Measurements from ENCODE around the gene IFNLR1. TPM values are rescaled to one million over a fixed set of nuclear protein-coding genes. Genes with fewer than 3 reads are reported as not detected.

Gene IFNLR1
- total and polyA plus RNA-seq, 2 donors from 2014 or later = 1.6 to 4.8 TPM

DNA sequence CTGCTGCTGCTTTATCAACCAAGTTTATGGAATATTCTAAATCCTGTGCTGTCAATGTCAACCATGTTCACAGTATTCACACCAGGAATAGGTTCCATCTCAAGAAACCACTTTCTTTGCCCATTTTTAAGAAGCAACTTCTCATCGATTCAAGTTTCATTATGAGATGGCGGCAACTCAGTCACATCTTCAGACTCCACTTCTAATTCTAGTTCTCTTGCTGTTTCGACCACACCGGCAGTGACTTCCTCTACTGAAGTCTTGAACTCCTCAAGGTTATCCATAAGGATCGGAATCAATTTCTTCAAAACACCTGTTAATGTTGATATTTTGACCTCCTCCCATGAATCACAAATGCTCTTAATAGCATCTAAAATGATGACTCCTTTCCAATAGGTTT lies 39.7 kb upstream of the IFNLR1 start:
- no peak for FAIRE-seq
- Histone ChIP-seq H3K9me3 (ENCODE audit: control insufficient read depth in 2 of 3, insufficient read depth in 1 of 3, low read length in 3 of 3) (no peaks in the 10 kb centered on the region), H3K27me3 (ENCODE audit: control insufficient read depth, insufficient read depth, low read length) (no peaks in the 10 kb centered on the region), H3K4me1 (ENCODE audit: control insufficient read depth in 2 of 3, insufficient read depth in 2 of 3, low read depth in 1 of 3, low read length in 3 of 3) (no peaks in the 10 kb centered on the region), H3K9ac (ENCODE audit: low read length in 3 of 3) (no peak overlapping the region), H3K27ac (ENCODE audit: low read depth in 2 of 2, low read length in 2 of 2) (no peak overlapping the region), H3K36me3 (ENCODE audit: control insufficient read depth in 2 of 3, insufficient read depth in 3 of 3, low read length in 3 of 3) (no peaks in the 10 kb centered on the region), H3K4me3 (ENCODE audit: low read length in 3 of 3) (no peak overlapping the region)
- intact Hi-C loops (cut with DNase I) = no loop called here
- no peak for DNase-seq
- TF ChIP-seq, protein P1, sequence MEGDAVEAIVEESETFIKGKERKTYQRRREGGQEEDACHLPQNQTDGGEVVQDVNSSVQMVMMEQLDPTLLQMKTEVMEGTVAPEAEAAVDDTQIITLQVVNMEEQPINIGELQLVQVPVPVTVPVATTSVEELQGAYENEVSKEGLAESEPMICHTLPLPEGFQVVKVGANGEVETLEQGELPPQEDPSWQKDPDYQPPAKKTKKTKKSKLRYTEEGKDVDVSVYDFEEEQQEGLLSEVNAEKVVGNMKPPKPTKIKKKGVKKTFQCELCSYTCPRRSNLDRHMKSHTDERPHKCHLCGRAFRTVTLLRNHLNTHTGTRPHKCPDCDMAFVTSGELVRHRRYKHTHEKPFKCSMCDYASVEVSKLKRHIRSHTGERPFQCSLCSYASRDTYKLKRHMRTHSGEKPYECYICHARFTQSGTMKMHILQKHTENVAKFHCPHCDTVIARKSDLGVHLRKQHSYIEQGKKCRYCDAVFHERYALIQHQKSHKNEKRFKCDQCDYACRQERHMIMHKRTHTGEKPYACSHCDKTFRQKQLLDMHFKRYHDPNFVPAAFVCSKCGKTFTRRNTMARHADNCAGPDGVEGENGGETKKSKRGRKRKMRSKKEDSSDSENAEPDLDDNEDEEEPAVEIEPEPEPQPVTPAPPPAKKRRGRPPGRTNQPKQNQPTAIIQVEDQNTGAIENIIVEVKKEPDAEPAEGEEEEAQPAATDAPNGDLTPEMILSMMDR (IDR thresholded peaks at IDR 0.05; ENCODE audit: borderline replicate concordance, extremely low read depth, insufficient read depth) = no peak

DNA sequence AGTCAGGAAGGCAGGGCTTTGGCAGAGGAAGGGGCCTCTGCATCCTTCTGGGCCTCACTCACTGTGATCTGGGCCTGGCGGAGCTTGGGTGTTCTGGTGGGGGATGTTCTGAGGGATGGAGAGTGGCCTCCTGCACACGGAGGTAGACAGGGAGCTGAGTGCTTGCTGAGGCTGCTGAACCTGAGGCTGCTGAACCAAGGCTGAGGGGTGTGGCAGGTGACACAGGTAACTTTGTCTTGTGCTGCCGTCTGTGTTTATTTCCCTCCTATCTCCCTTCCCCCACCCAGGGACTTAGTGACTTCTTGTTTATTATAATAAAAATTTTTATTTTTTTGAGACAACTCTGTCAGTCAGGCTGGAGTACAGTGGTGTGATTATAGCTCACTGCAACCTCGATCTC lies 37.7 kb upstream of the IFNLR1 start:
- H3K9me3 ChIP-seq (ENCODE audit: control insufficient read depth in 2 of 3, insufficient read depth in 1 of 3, low read length in 3 of 3) = no peaks in the 10 kb centered on the region
- H3K4me1 ChIP-seq (ENCODE audit: control insufficient read depth in 2 of 3, insufficient read depth in 2 of 3, low read depth in 1 of 3, low read length in 3 of 3) = no peaks in the 10 kb centered on the region
- FAIRE-seq = no peak
- H3K27me3 ChIP-seq (ENCODE audit: control insufficient read depth, insufficient read depth, low read length) = no peaks in the 10 kb centered on the region
- no peak overlapping the region for H3K9ac ChIP-seq (ENCODE audit: low read length in 3 of 3)
- no peaks in the 10 kb centered on the region for H3K36me3 ChIP-seq (ENCODE audit: control insufficient read depth in 2 of 3, insufficient read depth in 3 of 3, low read length in 3 of 3)
- no peak for DNase-seq
- no peak overlapping the region for H3K4me3 ChIP-seq (ENCODE audit: low read length in 3 of 3)
- no peak overlapping the region for H3K27ac ChIP-seq (ENCODE audit: low read depth in 2 of 2, low read length in 2 of 2)
- TF ChIP-seq, protein P1 (IDR thresholded peaks at IDR 0.05; ENCODE audit: borderline replicate concordance, extremely low read depth, insufficient read depth) = no peak
- intact Hi-C loops (cut with DNase I) = no loop called here

DNA sequence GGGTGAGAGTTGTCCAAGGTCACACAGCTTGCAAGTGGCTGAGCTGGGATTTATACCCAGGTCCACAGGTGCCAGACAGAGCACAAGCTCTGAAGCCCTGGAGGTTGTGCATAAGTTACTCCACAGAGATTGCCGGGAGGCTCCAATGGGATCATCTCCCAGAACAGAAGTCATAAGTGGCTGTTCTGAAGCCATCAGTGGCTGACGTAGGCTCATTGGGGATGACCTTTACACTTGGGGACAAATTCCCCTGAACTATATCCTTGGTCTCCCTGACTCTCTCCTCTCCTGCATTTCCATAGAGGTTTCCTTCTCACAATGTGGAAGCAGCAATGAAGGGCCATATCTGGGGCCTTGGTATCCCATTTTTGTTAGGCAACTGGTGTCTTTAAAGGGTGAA lies 37.0 kb upstream of the IFNLR1 start:
- Histone ChIP-seq H3K36me3 (ENCODE audit: control insufficient read depth in 2 of 3, insufficient read depth in 3 of 3, low read length in 3 of 3) (no peaks in the 10 kb centered on the region), H3K4me1 (ENCODE audit: control insufficient read depth in 2 of 3, insufficient read depth in 2 of 3, low read depth in 1 of 3, low read length in 3 of 3) (no peaks in the 10 kb centered on the region), H3K27me3 (ENCODE audit: control insufficient read depth, insufficient read depth, low read length) (no peaks in the 10 kb centered on the region), H3K9me3 (ENCODE audit: control insufficient read depth in 2 of 3, insufficient read depth in 1 of 3, low read length in 3 of 3) (no peaks in the 10 kb centered on the region), H3K9ac (ENCODE audit: low read length in 3 of 3) (no peak overlapping the region), H3K27ac (ENCODE audit: low read depth in 2 of 2, low read length in 2 of 2) (no peak overlapping the region), H3K4me3 (ENCODE audit: low read length in 3 of 3) (no peak overlapping the region)
- DNase-seq (no peak), FAIRE-seq (no peak)
- TF ChIP-seq, protein P1 (IDR thresholded peaks at IDR 0.05; ENCODE audit: borderline replicate concordance, extremely low read depth, insufficient read depth) = no peak
- intact Hi-C loops (cut with DNase I) = no loop called here

DNA sequence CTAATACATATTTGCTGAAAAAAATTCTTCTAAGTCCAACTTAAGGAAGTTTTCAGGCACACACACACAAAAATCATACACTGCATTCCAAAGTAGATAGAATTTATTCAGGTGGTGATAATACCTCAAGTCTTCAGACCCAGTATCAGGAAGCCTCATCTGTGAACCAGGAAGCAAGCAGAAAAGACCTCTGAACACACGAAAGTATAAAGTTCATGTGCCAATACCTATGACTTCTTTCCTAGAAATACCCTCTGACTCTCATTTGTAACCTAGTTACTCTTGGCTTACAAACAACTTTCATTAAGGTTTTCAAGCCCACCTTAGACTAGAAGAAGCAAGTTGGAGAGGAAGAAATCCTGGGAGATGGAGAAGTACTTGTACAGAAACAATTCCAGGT lies 35.7 kb upstream of the IFNLR1 start:
- no peak overlapping the region for H3K9ac ChIP-seq (ENCODE audit: low read length in 3 of 3)
- no peaks in the 10 kb centered on the region for H3K4me1 ChIP-seq (ENCODE audit: control insufficient read depth in 2 of 3, insufficient read depth in 2 of 3, low read depth in 1 of 3, low read length in 3 of 3)
- TF ChIP-seq, protein P1 (IDR thresholded peaks at IDR 0.05; ENCODE audit: borderline replicate concordance, extremely low read depth, insufficient read depth) = no peak
- no peak overlapping the region for H3K4me3 ChIP-seq (ENCODE audit: low read length in 3 of 3)
- H3K27me3 ChIP-seq (ENCODE audit: control insufficient read depth, insufficient read depth, low read length) = no peaks in the 10 kb centered on the region
- FAIRE-seq = no peak
- intact Hi-C loops (cut with DNase I) = no loop called here
- no peaks in the 10 kb centered on the region for H3K9me3 ChIP-seq (ENCODE audit: control insufficient read depth in 2 of 3, insufficient read depth in 1 of 3, low read length in 3 of 3)
- H3K36me3 ChIP-seq (ENCODE audit: control insufficient read depth in 2 of 3, insufficient read depth in 3 of 3, low read length in 3 of 3) = no peaks in the 10 kb centered on the region
- DNase-seq = no peak
- H3K27ac ChIP-seq (ENCODE audit: low read depth in 2 of 2, low read length in 2 of 2) = no peak overlapping the region
